Renal pelvis (tissue), 4 donors: ENCODE measurements around the gene EMILIN1. TPM values are rescaled to one million over a fixed set of nuclear protein-coding genes. Genes with fewer than 3 reads are reported as not detected.
"Not testable (repeated sequence)": the region's sequence is repeated elsewhere in the genome, so short reads cannot be mapped to it uniquely, and the experiment has no call there.

Experiments
- DNase-seq: peaks from one replicate; pipeline ENCODE4 v3.0.0-alpha.2; 2013
- polyA plus RNA-seq, 3 donors: library from polyadenylated mRNA; unstranded; fragments of 120-200 nt; gene quantifications; one replicate each; pipeline ENCODE4 v1.2.1, GENCODE V29; 2013; ENCODE audit not compliant: insufficient read length in 3 of 3

The EMILIN1 gene
- polyA plus RNA-seq, 3 donors: 70.9 to 135 (median 102) TPM

- DNase-seq: peak; percentile 9
These were observed 40.3 kb downstream of the EMILIN1 start, which contains the start of gene CGREF1 for GRCh38 chr2:27118525-27119329. Gene CGREF1 (minus strand): TSS chr2:27119128. CDS start chr2:27104366, 14,762 bp downstream.

- not testable (repeated sequence) for DNase-seq
These were observed 40.9 kb downstream of the EMILIN1 start for GRCh38 chr2:27119330-27119670.

- no peak for DNase-seq
These were observed 43.5 kb downstream of the EMILIN1 start for GRCh38 chr2:27121906-27122305.

GRCh38 chr2:27122791-27123190, 44.4 kb downstream of the EMILIN1 start:
- no peak for DNase-seq

- DNase-seq: peak; percentile 28
These were observed 45.1 kb downstream of the EMILIN1 start, which contains the start of gene ABHD1 for GRCh38 chr2:27123302-27124150. Gene ABHD1 (plus strand): TSS chr2:27123815. CDS start chr2:27123949, 134 bp downstream.

GRCh38 chr2:27125104-27125503, 46.7 kb downstream of the EMILIN1 start:
- DNase-seq: no peak

- DNase-seq: no peak
These were observed 47.9 kb downstream of the EMILIN1 start for GRCh38 chr2:27126252-27126710.

- no peak for DNase-seq
These were observed 49.7 kb downstream of the EMILIN1 start for GRCh38 chr2:27127883-27128667.

GRCh38 chr2:27128668-27129571, 50.5 kb downstream of the EMILIN1 start:
- DNase-seq: no peak

GRCh38 chr2:27130396-27130795, 52.0 kb downstream of the EMILIN1 start:
- DNase-seq: no peak

- no peak for DNase-seq
These were observed 53.0 kb downstream of the EMILIN1 start for GRCh38 chr2:27131429-27131828.

GRCh38 chr2:27133195-27133875, 54.9 kb downstream of the EMILIN1 start:
- no peak for DNase-seq

- peak; percentile 95 for DNase-seq
These were observed 55.7 kb downstream of the EMILIN1 start, which contains the start of gene PREB for GRCh38 chr2:27133905-27134780. Gene PREB (minus strand): TSS chr2:27134636. CDS start chr2:27134421, 215 bp downstream.

GRCh38 chr2:27134781-27135477, 56.5 kb downstream of the EMILIN1 start:
- no peak for DNase-seq

GRCh38 chr2:27135478-27135955, 57.1 kb downstream of the EMILIN1 start:
- no peak for DNase-seq
